Renal pelvis (tissue), 12 donors: Measurements from ENCODE around the gene GANC. TPM values are rescaled to one million over a fixed set of nuclear protein-coding genes. Genes with fewer than 3 reads are reported as not detected.
"Not testable (repeated sequence)": the region's sequence is repeated elsewhere in the genome, so short reads cannot be mapped to it uniquely, and the experiment has no call there.

ENCODE experiments used
- DNase-seq: peaks from one replicate; pipeline ENCODE4 v3.0.0-alpha.2; 2013
- long read RNA-seq, 16 experiments: transcript quantifications; one replicate each; lab custom pipeline, GENCODE V29; 2026
- polyA plus RNA-seq, 3 donors: library from polyadenylated mRNA; unstranded; fragments of 120-200 nt; gene quantifications; one replicate each; pipeline ENCODE4 v1.2.1, GENCODE V29; 2013; ENCODE audit not compliant: insufficient read length in 3 of 3

Gene GANC, protein sequence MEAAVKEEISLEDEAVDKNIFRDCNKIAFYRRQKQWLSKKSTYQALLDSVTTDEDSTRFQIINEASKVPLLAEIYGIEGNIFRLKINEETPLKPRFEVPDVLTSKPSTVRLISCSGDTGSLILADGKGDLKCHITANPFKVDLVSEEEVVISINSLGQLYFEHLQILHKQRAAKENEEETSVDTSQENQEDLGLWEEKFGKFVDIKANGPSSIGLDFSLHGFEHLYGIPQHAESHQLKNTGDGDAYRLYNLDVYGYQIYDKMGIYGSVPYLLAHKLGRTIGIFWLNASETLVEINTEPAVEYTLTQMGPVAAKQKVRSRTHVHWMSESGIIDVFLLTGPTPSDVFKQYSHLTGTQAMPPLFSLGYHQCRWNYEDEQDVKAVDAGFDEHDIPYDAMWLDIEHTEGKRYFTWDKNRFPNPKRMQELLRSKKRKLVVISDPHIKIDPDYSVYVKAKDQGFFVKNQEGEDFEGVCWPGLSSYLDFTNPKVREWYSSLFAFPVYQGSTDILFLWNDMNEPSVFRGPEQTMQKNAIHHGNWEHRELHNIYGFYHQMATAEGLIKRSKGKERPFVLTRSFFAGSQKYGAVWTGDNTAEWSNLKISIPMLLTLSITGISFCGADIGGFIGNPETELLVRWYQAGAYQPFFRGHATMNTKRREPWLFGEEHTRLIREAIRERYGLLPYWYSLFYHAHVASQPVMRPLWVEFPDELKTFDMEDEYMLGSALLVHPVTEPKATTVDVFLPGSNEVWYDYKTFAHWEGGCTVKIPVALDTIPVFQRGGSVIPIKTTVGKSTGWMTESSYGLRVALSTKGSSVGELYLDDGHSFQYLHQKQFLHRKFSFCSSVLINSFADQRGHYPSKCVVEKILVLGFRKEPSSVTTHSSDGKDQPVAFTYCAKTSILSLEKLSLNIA (N-terminal part only)
- polyA plus RNA-seq: 10 to 100 TPM; 23.8 to 32.4 (median 30.1) TPM
- long read RNA-seq, donor 1, partial matches to known transcripts: 0 of 3 reads
- long read RNA-seq, donor 1, other reads (novel, unspliced or antisense): 0 of 3 reads
- long read RNA-seq, donor 2, partial matches to known transcripts: 0 of 3 reads
- long read RNA-seq, donor 2, other reads (novel, unspliced or antisense): 0 of 3 reads
- long read RNA-seq, donor 3: 0 reads
- long read RNA-seq, donor 4, partial matches to known transcripts: 0 of 2 reads
- long read RNA-seq, donor 4, other reads (novel, unspliced or antisense): 0 of 2 reads
- long read RNA-seq, donor 5: 0 reads
- long read RNA-seq, donor 6, partial matches to known transcripts: 0 of 3 reads
- long read RNA-seq, donor 6, other reads (novel, unspliced or antisense): 0 of 3 reads
- long read RNA-seq, donor 7: 0 reads
- long read RNA-seq, donor 8: 0 reads
- long read RNA-seq, donor 9, partial matches to known transcripts: 0 of 1 reads
- long read RNA-seq, donor 9, other reads (novel, unspliced or antisense): 0 of 1 reads
- long read RNA-seq, donor 10, partial matches to known transcripts: 0 of 2 reads
- long read RNA-seq, donor 10, other reads (novel, unspliced or antisense): 0 of 2 reads
- long read RNA-seq, donor 11, partial matches to known transcripts: 0 of 2 reads
- long read RNA-seq, donor 11, other reads (novel, unspliced or antisense): 0 of 2 reads
- long read RNA-seq, donor 12, partial matches to known transcripts: 0 of 2 reads
- long read RNA-seq, donor 12, other reads (novel, unspliced or antisense): 0 of 2 reads
- long read RNA-seq, donor 13: 0 reads
- long read RNA-seq, donor 14: 0 reads
- long read RNA-seq, donor 15: 0 reads
- long read RNA-seq, donor 16, partial matches to known transcripts: 0 of 2 reads
- long read RNA-seq, donor 16, other reads (novel, unspliced or antisense): 0 of 2 reads

DNA sequence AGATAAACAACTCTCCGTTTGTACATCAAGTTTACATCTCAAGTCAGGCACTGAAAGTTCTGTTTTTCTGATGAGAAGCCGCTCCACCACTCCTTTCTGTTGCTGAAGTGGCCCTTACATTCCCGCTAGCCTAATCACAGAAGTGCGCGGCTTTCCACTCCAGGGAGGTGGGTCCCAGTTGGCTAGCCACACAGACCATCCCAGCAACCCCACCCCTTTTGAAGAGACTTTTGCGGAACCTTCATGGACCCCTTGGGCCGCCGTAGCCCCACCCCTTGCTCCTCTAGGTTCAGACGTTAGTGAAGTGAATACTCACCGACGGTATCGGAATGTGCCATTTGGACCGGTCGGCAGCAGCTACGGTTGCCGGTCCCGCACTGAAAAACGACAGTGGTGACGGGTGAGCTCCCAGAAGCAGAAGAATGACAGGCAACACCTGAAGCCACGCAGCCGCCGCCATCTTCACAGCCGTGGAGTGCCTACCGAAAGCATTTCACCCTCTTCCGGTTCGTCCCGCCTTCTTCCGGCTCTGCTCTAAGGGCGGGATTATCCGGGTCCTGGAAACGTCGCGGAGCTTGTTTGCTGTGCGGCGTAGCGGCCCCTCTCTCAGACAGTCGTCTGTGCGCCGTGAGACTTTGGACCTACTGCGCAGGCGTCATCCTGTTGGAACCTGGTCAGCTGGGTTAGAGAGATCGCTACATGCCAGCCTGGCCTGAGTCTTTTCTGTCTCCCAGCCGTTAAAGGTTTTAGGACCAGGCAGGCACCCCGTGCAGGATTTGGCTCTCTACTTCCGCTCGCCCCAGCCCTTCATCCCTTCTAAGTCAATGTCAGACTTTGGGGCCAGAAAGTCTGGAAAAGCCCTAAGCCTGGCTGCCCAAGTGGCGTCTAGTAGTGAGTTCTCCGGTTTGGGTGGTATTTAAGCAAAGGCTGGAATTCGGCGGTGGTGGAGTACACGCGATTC, at the start of gene GANC, which contains the start of gene TMEM87A:
Gene GANC (plus strand): TSS at position 263 of the 961 bp plus-strand sequence. CDS start 1,281 bp downstream, outside the sequence.
Gene TMEM87A (minus strand): TSS at position 495 of the 961 bp plus-strand sequence. CDS start 35 bp downstream, at position 460.
- peak; percentile 99 for DNase-seq

DNA sequence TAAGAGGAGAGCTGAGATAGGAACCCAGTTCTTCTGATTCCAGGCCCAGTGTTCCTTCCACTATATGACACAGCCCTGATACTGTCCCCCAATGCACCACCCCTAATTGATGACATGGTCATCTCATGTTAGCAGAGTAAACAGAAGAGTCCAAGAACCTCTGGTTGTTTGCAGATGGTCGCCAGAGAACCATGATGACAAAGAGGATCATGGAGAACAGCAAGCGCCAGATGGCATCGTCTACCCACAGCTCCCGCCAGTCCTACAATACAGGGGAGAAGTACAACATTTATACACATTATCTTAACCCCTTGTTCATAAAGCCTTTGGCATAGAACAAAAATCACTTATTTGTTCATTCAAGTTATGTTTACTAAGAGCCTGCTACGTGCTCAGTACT, 46.4 kb upstream of the GANC start:
- DNase-seq: no peak

DNA sequence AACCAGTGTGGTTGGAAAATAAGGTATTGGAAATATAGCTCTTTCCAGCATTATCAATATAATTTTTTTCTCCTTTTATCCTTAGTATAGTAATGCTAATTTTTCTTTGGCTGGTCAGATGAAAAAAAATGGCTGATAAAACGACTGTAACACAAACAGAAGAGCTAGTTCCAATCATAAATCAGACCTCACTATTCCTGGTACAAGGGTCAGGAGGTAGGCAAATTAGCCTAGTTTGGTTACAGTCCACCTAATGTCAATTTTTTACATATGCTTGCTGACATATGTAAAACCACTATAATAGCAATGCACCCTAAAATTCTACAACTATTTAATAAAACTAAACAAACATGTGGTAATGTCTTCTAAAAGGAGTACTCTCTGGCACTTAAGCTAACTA, 45.0 kb upstream of the GANC start:
- no peak for DNase-seq

DNA sequence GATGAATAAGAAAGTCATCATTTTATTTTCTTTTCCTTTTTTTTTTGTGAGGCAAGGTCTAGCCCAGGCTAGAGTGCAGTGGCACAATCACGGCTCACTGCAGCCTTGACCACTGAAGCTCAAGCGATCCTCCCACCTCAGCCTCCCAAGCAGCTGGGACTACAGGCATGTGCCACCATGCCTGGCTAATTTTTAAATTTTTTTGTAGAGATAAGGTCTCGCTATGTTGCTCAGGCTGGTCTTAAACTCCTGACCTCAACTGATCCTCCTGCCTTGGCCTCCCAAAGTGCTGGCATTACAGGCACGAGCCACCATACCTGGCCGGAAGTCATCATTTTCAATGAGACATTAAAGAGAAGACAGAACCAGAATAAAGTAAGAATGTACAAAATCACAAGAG, 44.0 kb upstream of the GANC start:
- not testable (repeated sequence) for DNase-seq

DNA sequence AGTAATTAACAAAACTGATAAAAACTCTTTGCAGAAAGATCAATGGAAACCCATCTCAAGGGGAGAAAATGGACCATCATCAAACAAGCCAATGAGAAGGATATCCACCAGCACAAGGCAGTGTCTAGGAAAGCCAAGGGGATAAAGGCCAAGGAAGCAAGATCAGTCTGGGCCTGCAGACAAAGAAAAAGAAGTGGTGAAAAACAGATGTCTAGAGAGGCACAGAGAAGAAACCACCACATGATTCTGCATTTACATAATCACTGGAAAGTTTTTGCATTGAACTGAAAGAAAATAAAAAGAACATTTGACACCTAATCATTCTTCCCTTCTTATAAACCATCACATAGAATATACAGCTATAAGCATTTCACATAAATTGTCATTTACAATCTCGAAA, 41.9 kb upstream of the GANC start:
- no peak for DNase-seq

DNA sequence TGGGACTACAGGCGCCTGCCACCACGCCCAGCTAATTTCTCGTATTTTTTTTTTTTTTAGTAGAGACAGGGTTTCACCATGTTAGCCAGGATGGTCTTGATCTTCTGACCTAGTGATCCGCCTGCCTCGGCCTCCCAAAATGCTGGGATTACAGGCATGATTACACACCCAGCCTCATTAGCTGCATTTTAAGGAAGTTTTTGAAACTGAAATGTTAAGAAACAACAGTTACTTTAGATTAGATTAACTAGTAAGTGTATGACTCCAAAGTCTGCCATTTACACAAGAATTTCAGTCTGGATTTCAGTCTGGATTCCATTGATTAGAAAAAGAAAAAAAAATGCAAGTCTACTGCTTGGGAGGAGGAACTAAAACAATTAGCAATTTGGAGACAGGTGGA, 40.4 kb upstream of the GANC start:
- no peak for DNase-seq

DNA sequence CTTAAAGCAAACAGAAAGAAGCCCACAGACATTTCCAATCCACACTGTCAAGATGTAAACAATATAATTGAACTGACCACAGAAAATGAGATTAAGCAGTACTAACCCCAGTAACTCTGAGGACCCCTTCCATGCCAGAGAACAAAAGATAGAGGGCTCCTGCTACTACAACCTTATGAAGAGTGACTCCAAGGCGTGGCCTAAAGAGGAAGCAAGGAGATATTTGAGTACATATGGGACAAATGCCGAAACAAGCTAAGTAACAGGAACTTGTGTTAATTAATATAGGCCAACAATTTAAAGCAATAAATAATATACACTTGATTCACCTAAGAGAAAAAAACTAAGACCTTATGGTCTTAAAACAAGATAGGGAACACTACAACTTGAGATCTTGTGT, 39.9 kb upstream of the GANC start:
- no peak for DNase-seq

DNA sequence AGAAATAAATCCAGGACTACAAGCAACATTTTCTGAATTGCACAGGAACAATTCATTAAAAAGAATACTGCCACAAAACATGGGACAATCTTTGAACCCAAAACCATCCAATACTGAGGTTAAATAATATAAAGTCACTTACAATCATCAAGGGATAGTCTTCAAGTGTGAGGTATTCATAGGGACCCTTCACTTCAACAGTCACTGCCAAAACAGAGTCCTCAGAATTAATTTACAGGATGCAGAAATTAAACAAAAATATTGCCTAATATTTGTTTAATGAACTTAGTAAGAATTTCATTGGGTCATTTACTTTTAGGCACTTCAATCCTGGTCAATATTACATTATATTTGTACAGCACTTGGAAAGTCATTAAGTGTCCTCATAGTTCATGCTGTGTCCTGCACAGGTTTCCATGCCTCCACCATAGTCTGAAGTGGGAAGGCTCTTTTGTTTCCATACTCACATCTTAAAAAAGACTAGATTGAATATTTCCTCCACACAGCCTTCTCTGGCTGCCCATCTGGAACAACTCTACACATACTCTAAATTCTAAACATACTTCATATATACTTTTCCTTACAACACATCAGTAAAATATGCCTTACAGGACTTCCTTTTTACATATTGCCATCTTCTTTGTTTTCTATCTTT, 33.3 kb upstream of the GANC start:
- DNase-seq: no peak

DNA sequence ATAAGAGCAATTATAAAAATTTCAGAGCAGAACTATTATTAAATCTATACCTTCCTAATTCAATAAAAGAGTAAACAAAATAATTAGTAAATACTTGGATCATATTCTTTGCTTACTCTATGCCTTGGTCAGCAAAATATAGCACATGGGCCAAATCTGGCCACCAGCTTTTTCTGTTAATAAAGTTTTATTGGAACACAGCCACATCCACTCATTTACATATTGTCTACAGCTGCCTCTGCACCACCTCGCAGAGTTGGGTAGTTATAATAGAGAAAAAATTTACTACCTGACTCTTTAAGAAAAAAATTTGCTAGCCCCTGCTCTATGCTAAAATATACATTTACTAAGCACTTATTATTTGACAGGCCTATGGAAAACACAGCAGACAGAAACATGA, 32.2 kb upstream of the GANC start:
- DNase-seq: no peak

DNA sequence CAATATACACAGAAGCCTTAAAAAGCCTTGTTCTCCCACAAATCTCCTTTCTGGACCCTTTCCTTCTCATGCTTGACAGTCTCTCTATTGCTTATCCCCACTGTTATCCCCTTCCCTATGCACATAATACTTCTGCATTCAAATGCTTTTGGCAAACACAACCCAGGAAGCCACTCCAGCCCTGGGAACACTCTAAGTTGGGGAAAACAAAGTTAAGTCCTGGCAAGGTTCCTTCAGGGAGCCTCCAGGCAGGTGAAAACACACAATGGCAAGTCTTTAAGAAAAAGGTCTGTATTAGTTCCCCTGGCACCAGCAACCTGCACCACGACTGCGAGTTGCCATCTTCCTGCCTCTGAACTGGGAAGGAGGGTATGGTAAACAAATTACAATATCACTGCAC, 19.7 kb upstream of the GANC start:
- DNase-seq: no peak

DNA sequence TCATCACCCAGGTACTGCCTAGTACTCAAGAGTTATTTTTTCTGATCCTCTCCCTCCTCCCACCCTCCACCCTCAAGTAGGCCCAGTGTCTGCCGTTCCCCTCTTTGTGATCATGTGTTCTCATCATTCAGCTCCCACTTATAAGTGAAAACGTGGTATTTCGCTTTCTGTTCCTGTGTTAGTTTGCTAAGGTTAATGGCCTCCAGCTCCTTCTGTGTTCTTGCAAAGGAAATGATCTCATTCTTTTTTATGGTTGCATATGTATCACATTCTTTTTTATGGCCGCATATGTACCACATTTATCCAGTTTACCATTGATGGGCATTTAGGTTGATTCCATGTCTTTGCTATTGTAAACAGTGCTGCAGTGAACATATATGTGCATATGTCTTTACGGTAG, 8.2 kb upstream of the GANC start:
- DNase-seq: no peak

DNA sequence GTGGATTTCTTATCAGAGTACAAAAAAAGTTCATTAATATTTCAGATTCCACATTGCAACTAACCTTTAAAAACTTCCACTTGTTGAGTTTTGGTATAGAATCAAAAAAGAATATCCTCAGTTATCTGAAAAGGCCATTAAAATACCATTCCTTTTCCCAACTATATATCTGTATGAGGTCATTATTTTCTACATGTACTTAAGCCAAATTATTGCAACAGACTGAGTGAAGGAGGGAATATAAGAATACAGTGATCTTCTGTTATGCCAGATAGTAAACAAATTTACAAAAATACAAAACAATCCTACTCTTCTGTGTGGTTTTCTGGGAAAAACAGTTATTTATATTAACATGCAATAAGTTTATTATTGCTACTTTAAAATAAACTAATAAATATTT, 5.7 kb upstream of the GANC start:
- DNase-seq: no peak

DNA sequence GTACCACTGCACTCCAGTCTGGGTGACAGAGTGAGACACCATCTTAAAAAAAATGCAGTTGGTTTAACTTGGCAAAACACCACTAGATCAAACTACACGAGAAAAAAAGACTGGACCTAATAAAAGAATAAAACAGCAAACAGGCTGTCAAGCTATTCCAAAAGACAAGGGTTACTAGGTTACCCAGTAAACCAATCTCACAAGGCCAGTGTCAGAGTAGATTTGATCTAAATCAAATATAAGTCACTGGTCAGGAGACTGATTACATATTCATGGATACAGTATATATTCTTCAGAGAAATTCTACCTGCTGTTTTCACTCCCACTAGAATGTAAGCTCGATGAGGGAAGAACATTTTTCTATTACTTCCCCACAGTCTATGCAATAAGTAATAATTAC, 2.5 kb upstream of the GANC start:
- no peak for DNase-seq

DNA sequence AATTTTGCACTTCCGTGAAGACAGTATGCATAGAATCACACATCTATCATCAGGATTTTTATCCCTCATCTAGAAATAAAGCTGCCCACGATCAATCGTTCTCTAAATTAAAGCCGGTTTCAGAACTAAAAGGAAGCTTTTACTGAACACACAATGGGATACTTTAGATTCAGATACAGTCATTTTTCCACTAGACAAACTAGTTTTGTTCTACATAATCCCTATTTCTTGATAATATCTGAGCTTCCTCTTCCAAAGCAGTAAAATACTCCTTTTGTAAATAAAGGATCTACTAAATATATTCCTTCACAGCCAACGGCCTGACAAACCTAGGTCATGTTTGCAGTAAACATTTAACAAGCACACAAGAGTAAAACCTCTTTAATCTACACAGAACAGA, 2.0 kb upstream of the GANC start:
- DNase-seq: no peak

DNA sequence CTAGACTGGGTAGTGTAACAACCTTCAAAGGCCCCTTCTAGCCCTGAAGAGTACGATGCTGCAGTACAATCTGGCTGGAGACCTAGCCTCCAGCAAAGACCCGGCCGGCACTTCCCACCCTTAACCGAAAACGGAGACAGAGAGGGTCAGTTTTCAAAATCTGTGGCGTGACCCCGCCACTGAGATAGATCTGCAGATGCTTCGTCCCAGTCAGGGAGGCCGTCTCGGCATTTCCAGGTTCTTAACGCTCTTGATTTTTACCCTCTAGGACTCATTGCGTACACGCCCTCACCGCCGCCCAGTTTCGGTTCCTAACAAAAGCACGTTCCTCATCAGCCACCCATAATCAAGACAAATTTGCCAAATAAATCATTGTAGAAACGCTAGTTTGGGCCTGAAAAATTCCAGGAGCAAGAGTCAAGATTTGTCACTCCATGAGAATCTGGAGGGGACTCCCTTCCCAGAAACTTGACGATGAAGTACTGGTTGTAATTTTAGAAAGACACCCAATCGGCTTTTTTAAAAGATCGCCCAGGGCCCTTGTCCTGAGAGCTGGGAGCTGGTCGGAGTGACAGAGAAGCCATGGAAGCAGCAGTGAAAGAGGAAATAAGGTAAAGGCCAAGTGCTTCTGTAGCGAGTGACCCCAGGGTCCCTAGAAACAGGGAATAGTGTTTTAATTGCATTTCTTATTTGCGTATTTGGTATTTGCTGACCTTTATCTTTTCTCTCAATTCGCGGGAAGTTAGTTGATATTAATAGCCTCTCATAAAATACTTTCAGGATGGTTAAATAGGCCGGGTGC, 1.1 kb downstream of the GANC start:
- DNase-seq: peak; percentile 53

DNA sequence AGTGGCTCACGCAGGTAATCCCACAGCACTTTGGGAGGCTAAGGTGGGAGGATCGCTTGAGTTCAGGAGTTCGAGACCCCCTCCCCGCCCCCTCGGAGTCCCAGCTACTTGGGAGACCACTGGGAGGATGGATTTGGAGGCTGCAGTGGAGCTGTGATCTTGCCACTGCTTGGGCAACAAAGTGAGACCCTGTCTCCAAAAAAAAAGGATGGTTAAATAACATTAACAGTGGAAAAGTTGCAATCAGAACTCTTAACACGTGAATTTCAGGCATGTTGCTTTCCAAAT, 1.6 kb downstream of the GANC start:
- DNase-seq: no peak

DNA sequence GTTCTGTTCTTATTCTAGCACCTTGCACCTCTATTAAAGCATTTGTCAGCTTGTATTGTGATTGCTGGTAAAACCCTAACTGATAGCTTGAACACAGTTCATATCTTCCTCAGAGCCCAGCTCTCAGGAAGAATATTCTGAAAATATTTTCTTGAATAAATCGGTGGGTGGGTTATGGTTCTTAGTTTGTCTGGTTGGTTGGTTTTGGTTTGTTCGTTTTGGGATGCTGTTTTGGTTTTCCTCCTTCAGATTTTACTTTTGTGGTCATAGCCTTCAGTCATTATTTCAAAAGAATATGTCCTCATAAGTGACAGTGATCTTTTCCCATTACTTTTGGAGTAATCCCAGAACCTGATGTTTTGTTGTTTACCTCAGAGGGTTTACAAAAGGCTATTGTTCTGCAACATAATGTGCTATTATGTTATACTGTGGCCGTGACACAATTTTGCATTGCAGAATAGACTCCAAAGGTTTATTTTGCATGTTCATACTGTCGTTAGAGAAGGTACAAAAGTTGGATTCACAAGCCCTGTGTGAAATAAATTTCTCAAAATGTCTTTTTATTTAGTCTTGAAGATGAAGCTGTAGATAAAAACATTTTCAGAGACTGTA, 2.9 kb downstream of the GANC start:
- no peak for DNase-seq

DNA sequence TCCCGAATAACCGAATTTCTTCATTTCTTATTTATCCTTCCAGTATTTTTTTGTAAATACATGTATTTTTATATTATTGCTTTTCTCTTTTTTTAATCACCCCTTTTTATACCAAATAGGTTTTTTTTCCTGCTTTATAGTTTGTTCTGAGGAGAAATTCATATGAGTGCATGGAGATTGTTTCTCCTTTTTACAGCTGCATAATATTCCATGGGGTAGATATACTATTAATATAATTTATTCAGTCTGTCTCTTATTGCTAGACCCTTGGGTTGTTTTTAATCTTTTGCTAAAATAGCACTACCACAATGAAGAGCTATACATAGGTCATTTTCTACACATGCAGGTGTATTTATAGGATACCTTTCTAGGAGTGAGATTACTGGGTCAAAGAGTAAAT, 3.8 kb downstream of the GANC start:
- DNase-seq: no peak
